ENCODE measurements around the gene SDS.

Gene SDS

GRCh38 chr12:113403435-113404415 lies at the start of gene SDS:
Gene SDS, minus strand, starts transcription at chr12:113403887. Its CDS starts 4,179 bp downstream, at chr12:113399708.
- no peak within 1 kb of the TSS for H3K27ac ChIP-seq (ENCODE audit: low read length)
- no peak for TF ChIP-seq EZH2phosphoT487 (IDR thresholded peaks at IDR 0.05; ENCODE audit: low read depth)
- TF ChIP-seq, protein P1, sequence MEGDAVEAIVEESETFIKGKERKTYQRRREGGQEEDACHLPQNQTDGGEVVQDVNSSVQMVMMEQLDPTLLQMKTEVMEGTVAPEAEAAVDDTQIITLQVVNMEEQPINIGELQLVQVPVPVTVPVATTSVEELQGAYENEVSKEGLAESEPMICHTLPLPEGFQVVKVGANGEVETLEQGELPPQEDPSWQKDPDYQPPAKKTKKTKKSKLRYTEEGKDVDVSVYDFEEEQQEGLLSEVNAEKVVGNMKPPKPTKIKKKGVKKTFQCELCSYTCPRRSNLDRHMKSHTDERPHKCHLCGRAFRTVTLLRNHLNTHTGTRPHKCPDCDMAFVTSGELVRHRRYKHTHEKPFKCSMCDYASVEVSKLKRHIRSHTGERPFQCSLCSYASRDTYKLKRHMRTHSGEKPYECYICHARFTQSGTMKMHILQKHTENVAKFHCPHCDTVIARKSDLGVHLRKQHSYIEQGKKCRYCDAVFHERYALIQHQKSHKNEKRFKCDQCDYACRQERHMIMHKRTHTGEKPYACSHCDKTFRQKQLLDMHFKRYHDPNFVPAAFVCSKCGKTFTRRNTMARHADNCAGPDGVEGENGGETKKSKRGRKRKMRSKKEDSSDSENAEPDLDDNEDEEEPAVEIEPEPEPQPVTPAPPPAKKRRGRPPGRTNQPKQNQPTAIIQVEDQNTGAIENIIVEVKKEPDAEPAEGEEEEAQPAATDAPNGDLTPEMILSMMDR (IDR thresholded peaks at IDR 0.05; ENCODE audit: low read depth, low read length) = no peak
- peaks cover 19% of the 10 kb centered on the region for H3K4me1 ChIP-seq (ENCODE audit: low read length)
- H3K9ac ChIP-seq (ENCODE audit: low read length) = no peak within 1 kb of the TSS
- peaks cover 3% of the 10 kb centered on the region; the same call in 1 of the 2 replicates for H3K27me3 ChIP-seq (ENCODE audit: low read depth, low read length)
- no peaks in the 10 kb centered on the region for H4K20me1 ChIP-seq (ENCODE audit: insufficient read depth, low read length)
- H3K9me3 ChIP-seq (ENCODE audit: insufficient read depth, low read length) = no peaks in the 10 kb centered on the region
- H3K79me2 ChIP-seq (ENCODE audit: low read length) = no peaks in the 10 kb centered on the region
- no peaks in the 10 kb centered on the region for H3K36me3 ChIP-seq (replicated peaks; ENCODE audit: low read depth, low read length)
- H2AFZ ChIP-seq (ENCODE audit: low read depth, low read length) = no peak within 1 kb of the TSS
- peak within 1 kb of the TSS; percentile 26 for H3K4me2 ChIP-seq (ENCODE audit: low read length)
- no peak within 1 kb of the TSS for H3K4me3 ChIP-seq (ENCODE audit: low read length)

DNA sequence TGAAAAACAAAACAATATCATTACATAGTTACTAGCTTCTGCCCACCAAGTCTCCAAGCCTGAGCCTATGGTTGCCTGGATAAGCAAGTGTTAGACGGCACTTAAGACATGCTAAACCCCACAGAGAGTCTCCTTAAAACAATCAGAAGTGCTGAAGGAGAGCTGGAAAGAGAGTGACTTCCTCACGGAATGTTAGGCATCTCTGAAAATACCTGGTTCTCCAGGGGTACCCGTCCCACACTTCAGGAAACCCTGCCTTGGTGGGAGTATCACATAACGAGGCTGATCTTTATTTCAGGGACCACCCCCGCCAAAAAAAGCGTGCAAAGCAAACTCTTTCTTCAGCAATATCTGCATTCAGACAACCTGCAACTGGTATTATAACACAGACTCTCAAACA lies 49.6 kb upstream of the SDS start:
- TF ChIP-seq EZH2phosphoT487 (IDR thresholded peaks at IDR 0.05; ENCODE audit: low read depth) = no peak
- H4K20me1 ChIP-seq (ENCODE audit: insufficient read depth, low read length) = no peaks in the 10 kb centered on the region
- H3K4me2 ChIP-seq (ENCODE audit: low read length) = no peak overlapping the region
- H3K36me3 ChIP-seq (replicated peaks; ENCODE audit: low read depth, low read length) = no peaks in the 10 kb centered on the region
- no peak overlapping the region for H3K27ac ChIP-seq (ENCODE audit: low read length)
- no peak overlapping the region for H3K9ac ChIP-seq (ENCODE audit: low read length)
- no peak overlapping the region for H3K4me3 ChIP-seq (ENCODE audit: low read length)
- peaks cover 11% of the 10 kb centered on the region; the same call in 1 of the 2 replicates for H3K27me3 ChIP-seq (ENCODE audit: low read depth, low read length)
- no peaks in the 10 kb centered on the region for H3K9me3 ChIP-seq (ENCODE audit: insufficient read depth, low read length)
- peaks cover 15% of the 10 kb centered on the region for H3K4me1 ChIP-seq (ENCODE audit: low read length)
- H3K79me2 ChIP-seq (ENCODE audit: low read length) = no peaks in the 10 kb centered on the region
- no peak overlapping the region for H2AFZ ChIP-seq (ENCODE audit: low read depth, low read length)

GRCh38 chr12:113452458-113452857 lies 48.8 kb upstream of the SDS start:
- Histone ChIP-seq H3K27ac (ENCODE audit: low read length) (no peak overlapping the region), H3K9me3 (ENCODE audit: insufficient read depth, low read length) (no peaks in the 10 kb centered on the region), H3K79me2 (ENCODE audit: low read length) (no peaks in the 10 kb centered on the region), H3K4me2 (ENCODE audit: low read length) (no peak overlapping the region), H3K36me3 (replicated peaks; ENCODE audit: low read depth, low read length) (no peaks in the 10 kb centered on the region), H3K4me3 (ENCODE audit: low read length) (no peak overlapping the region), H3K4me1 (ENCODE audit: low read length) (peaks cover 15% of the 10 kb centered on the region), H3K9ac (ENCODE audit: low read length) (no peak overlapping the region), H2AFZ (ENCODE audit: low read depth, low read length) (no peak overlapping the region), H3K27me3 (ENCODE audit: low read depth, low read length) (peaks cover 5% of the 10 kb centered on the region; the same call in 1 of the 2 replicates), H4K20me1 (ENCODE audit: insufficient read depth, low read length) (no peaks in the 10 kb centered on the region)
- TF ChIP-seq EZH2phosphoT487 (IDR thresholded peaks at IDR 0.05; ENCODE audit: low read depth) = no peak
- TF ChIP-seq, protein P1 (IDR thresholded peaks at IDR 0.05; ENCODE audit: low read depth, low read length) = no peak

GRCh38 chr12:113449839-113450238 lies 46.2 kb upstream of the SDS start:
- Histone ChIP-seq H3K4me2 (ENCODE audit: low read length) (no peak overlapping the region), H3K9ac (ENCODE audit: low read length) (no peak overlapping the region), H4K20me1 (ENCODE audit: insufficient read depth, low read length) (no peaks in the 10 kb centered on the region), H3K27me3 (ENCODE audit: low read depth, low read length) (peaks cover 8% of the 10 kb centered on the region; the same call in 1 of the 2 replicates), H2AFZ (ENCODE audit: low read depth, low read length) (no peak overlapping the region), H3K9me3 (ENCODE audit: insufficient read depth, low read length) (no peaks in the 10 kb centered on the region), H3K36me3 (replicated peaks; ENCODE audit: low read depth, low read length) (no peaks in the 10 kb centered on the region), H3K4me1 (ENCODE audit: low read length) (no peaks in the 10 kb centered on the region), H3K79me2 (ENCODE audit: low read length) (no peaks in the 10 kb centered on the region), H3K4me3 (ENCODE audit: low read length) (no peak overlapping the region), H3K27ac (ENCODE audit: low read length) (no peak overlapping the region)
- no peak for TF ChIP-seq EZH2phosphoT487 (IDR thresholded peaks at IDR 0.05; ENCODE audit: low read depth)
- TF ChIP-seq, protein P1 (IDR thresholded peaks at IDR 0.05; ENCODE audit: low read depth, low read length) = no peak

Data from OCI-LY3 (cell line).